HG02798 (cell line): ENCODE results near the gene TMX1.
A peak's percentile ranks its signal among the peaks of the same experiment; 100 is the strongest.
"Not testable (repeated sequence)": the region's sequence is repeated elsewhere in the genome, so short reads cannot be mapped to it uniquely, and the experiment has no call there.

ENCODE experiments used
- ATAC-seq: cut with Tn5 transposase; IDR thresholded peaks from one replicate; pipeline ENCODE4 v1.9.1; 2021; ENCODE audit warnings: mild to moderate bottlenecking; ENCODE audit not compliant: unreplicated experiment, poor library complexity

TMX1 gene

GRCh38 chr14:51239813-51240803, at the start of gene TMX1:
Gene TMX1, plus strand, starts transcription at chr14:51240247. Its CDS starts 46 bp downstream, at chr14:51240293.
- ATAC-seq, result peak; percentile 87

- peak; percentile 34 for ATAC-seq
Measured at GRCh38 chr14:51201890-51202289, 38.2 kb upstream of the TMX1 start.

- ATAC-seq, result peak; percentile 69
Measured at GRCh38 chr14:51202914-51203665, 37.0 kb upstream of the TMX1 start.

- ATAC-seq, result no peak
Measured at GRCh38 chr14:51203881-51204280, 36.2 kb upstream of the TMX1 start.

- no peak for ATAC-seq
Measured at GRCh38 chr14:51205486-51205885, 34.6 kb upstream of the TMX1 start.

- no peak for ATAC-seq
Measured at GRCh38 chr14:51206462-51206861, 33.6 kb upstream of the TMX1 start.

GRCh38 chr14:51207621-51208020, 32.4 kb upstream of the TMX1 start:
- ATAC-seq, result no peak

- no peak for ATAC-seq
Measured at GRCh38 chr14:51208982-51209381, 31.1 kb upstream of the TMX1 start.

- ATAC-seq, result peak; percentile 44
Measured at GRCh38 chr14:51209457-51209856, 30.6 kb upstream of the TMX1 start.

- no peak for ATAC-seq
Measured at GRCh38 chr14:51210594-51210993, 29.5 kb upstream of the TMX1 start.

- no peak for ATAC-seq
Measured at GRCh38 chr14:51211149-51211548, 28.9 kb upstream of the TMX1 start.

- ATAC-seq, result no peak
Measured at GRCh38 chr14:51216602-51217001, 23.4 kb upstream of the TMX1 start.

GRCh38 chr14:51219473-51220448, 20.3 kb upstream of the TMX1 start:
- ATAC-seq, result no peak

- ATAC-seq, result not testable (repeated sequence)
Measured at GRCh38 chr14:51223463-51223862, 16.6 kb upstream of the TMX1 start.

- no peak for ATAC-seq
Measured at GRCh38 chr14:51224551-51224950, 15.5 kb upstream of the TMX1 start.

GRCh38 chr14:51225751-51226150, 14.3 kb upstream of the TMX1 start:
- ATAC-seq, result no peak

GRCh38 chr14:51228391-51228790, 11.7 kb upstream of the TMX1 start:
- no peak for ATAC-seq

- ATAC-seq, result no peak
Measured at GRCh38 chr14:51228890-51229289, 11.2 kb upstream of the TMX1 start.

GRCh38 chr14:51236314-51236713, 3.7 kb upstream of the TMX1 start:
- no peak for ATAC-seq

- no peak for ATAC-seq
Measured at GRCh38 chr14:51240804-51241380, 845 bp downstream of the TMX1 start.
